Lower lobe of right lung (tissue), 2 donors: ENCODE measurements around the gene CXCL3. TPM values are rescaled to one million over a fixed set of nuclear protein-coding genes. Genes with fewer than 3 reads are reported as not detected.

ENCODE experiments used
- ATAC-seq, 2 donors: fragments of 200-7000 bp; cut with Tn5 transposase; one replicate each; pipeline ENCODE4 v1.9.1; 2020 to 2022; ENCODE audit warnings: mild to moderate bottlenecking in 2 of 2, moderate library complexity in 2 of 2
- DNase-seq: peaks from one replicate; pipeline ENCODE4 v3.0.0-alpha.2; 2020
- H3K27ac ChIP-seq: fragments of 200-600 bp; one replicate; pipeline ENCODE4 v1.8.0; 2022
- H3K27me3 ChIP-seq: fragments of 200-600 bp; one replicate; pipeline ENCODE4 v1.8.0; 2022; ENCODE audit warnings: low read depth
- H3K36me3 ChIP-seq: fragments of 200-600 bp; one replicate; pipeline ENCODE4 v1.8.0; 2022; ENCODE audit warnings: mild to moderate bottlenecking
- H3K4me1 ChIP-seq: fragments of 200-600 bp; one replicate; pipeline ENCODE4 v1.8.0; 2022
- H3K4me3 ChIP-seq: fragments of 200-600 bp; one replicate; pipeline ENCODE4 v1.8.0; 2022; ENCODE audit warnings: mild to moderate bottlenecking
- H3K9me3 ChIP-seq: fragments of 200-600 bp; one replicate; pipeline ENCODE4 v1.8.0; 2022
- CTCF ChIP-seq: fragments of 200-600 bp; IDR thresholded peaks from one replicate; pipeline ENCODE4 v1.8.0; 2022; ENCODE audit warnings: antibody characterized with exemption, mild to moderate bottlenecking
- intact Hi-C: fragments of 100-400 bp; cut with DNase I; formaldehyde crosslinking; loops from one replicate; pipeline ENCODE4 v1.11.0; 2022
- total RNA-seq: library from RNA; stranded (reverse); fragmentation: NEBNext Ultra II Directional; extraction: Animal tissue kit (Norgen Biotek cat#: 25700); gene quantifications from one replicate; pipeline ENCODE4 v1.2.1, GENCODE V29; 2021
- donor health status: DM: no; HTN: yes; CAD: no; lungs with severe emphysema.

The CXCL3 gene
- total RNA-seq, 1 donor from 2014 or later = 12.1 TPM

GRCh38 chr4:74055096-74055495, 16.6 kb upstream of the CXCL3 start:
- ATAC-seq = no peak
- intact Hi-C loops = no loop called here
- no peaks in the 10 kb centered on the region for H3K4me1 ChIP-seq

GRCh38 chr4:74054483-74055047, 16.1 kb upstream of the CXCL3 start:
- H3K4me1 ChIP-seq = no peaks in the 10 kb centered on the region
- intact Hi-C loops = no loop called here
- TF ChIP-seq CTCF = no peak
- H3K4me3 ChIP-seq = no peak overlapping the region
- no peak overlapping the region for H3K27ac ChIP-seq
- peak in 1 of 2 donors; percentile 21 for ATAC-seq
- no peak for DNase-seq
- H3K27me3 ChIP-seq = no peaks in the 10 kb centered on the region
- H3K9me3 ChIP-seq = no peaks in the 10 kb centered on the region
- no peaks in the 10 kb centered on the region for H3K36me3 ChIP-seq

More at GRCh38 chr4:74055096-74055495, 16.6 kb upstream of the CXCL3 start:
- H3K4me3 ChIP-seq = no peak overlapping the region
- no peak for TF ChIP-seq CTCF
- no peaks in the 10 kb centered on the region for H3K9me3 ChIP-seq
- H3K36me3 ChIP-seq = no peaks in the 10 kb centered on the region
- no peaks in the 10 kb centered on the region for H3K27me3 ChIP-seq
- DNase-seq = no peak
- H3K27ac ChIP-seq = no peak overlapping the region

- H3K27me3 ChIP-seq = no peaks in the 10 kb centered on the region
- intact Hi-C loops = no loop called here
Observed at GRCh38 chr4:74047152-74047551, 8.7 kb upstream of the CXCL3 start.

GRCh38 chr4:74045772-74046171, 7.3 kb upstream of the CXCL3 start:
- Histone ChIP-seq H3K27me3 (no peaks in the 10 kb centered on the region), H3K27ac (no peak overlapping the region), H3K36me3 (no peaks in the 10 kb centered on the region), H3K4me3 (no peak overlapping the region), H3K9me3 (peaks cover 6% of the 10 kb centered on the region), H3K4me1 (no peaks in the 10 kb centered on the region)
- TF ChIP-seq CTCF = no peak
- no peak for ATAC-seq
- DNase-seq = no peak
- intact Hi-C loops = no loop called here

More at GRCh38 chr4:74047152-74047551, 8.7 kb upstream of the CXCL3 start:
- H3K4me1 ChIP-seq = no peaks in the 10 kb centered on the region
- TF ChIP-seq CTCF = no peak
- H3K27ac ChIP-seq = no peak overlapping the region
- ATAC-seq (no peak), DNase-seq (no peak)
- no peak overlapping the region for H3K4me3 ChIP-seq
- H3K36me3 ChIP-seq = no peaks in the 10 kb centered on the region
- H3K9me3 ChIP-seq = peaks cover 6% of the 10 kb centered on the region

- intact Hi-C loops = no loop called here
- no peaks in the 10 kb centered on the region for H3K36me3 ChIP-seq
Observed at GRCh38 chr4:74045247-74045646, 6.8 kb upstream of the CXCL3 start.

More at GRCh38 chr4:74045247-74045646, 6.8 kb upstream of the CXCL3 start:
- Histone ChIP-seq H3K27me3 (no peaks in the 10 kb centered on the region), H3K9me3 (peaks cover 6% of the 10 kb centered on the region), H3K4me3 (no peak overlapping the region), H3K4me1 (no peaks in the 10 kb centered on the region), H3K27ac (no peak overlapping the region)
- DNase-seq = no peak
- TF ChIP-seq CTCF = no peak
- ATAC-seq = no peak
